A673 (cell line): Measurements from ENCODE around the gene AKIRIN1.

Experiments
- EZH2 ChIP-seq: fragments of 200-600 bp; sonication (generic); IDR thresholded peaks from 2 replicates; pipeline ENCODE4 v1.6.1; 2017; ENCODE audit warnings: borderline replicate concordance, low read depth, mild to moderate bottlenecking, mixed read lengths, antibody characterized with exemption, low read length; ENCODE audit not compliant: poor library complexity, severe bottlenecking
- TF ChIP-seq, protein P1 (sequence below): fragments of 300-800, 200-600 bp; sonication (generic); conservative IDR thresholded peaks from 2 replicates; pipeline ENCODE4 v1.5.1; 2017; ENCODE audit warnings: low read depth, mild to moderate bottlenecking, antibody characterized with exemption, low read length, moderate library complexity, mixed read lengths

DNA sequence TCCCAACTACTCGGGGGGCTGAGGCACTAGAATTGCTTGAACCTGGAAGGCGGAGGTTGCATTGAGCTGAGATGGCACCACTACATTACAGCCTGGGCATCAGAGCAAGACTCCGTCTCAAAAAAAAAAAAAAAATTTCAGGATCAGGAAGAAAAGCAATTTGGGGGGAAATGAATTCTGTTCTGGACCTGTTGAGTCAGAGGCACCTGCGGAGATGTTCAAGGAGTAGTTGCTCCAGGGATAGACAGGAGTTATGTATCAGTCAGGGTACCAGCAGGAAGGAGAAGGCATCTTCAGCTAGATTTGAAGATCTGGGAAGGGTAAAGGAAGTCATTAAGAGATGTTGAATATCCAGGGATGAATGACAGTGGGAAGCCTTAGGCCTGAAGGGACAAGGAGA, 46.5 kb upstream of the AKIRIN1 start:
- TF ChIP-seq, protein P1, sequence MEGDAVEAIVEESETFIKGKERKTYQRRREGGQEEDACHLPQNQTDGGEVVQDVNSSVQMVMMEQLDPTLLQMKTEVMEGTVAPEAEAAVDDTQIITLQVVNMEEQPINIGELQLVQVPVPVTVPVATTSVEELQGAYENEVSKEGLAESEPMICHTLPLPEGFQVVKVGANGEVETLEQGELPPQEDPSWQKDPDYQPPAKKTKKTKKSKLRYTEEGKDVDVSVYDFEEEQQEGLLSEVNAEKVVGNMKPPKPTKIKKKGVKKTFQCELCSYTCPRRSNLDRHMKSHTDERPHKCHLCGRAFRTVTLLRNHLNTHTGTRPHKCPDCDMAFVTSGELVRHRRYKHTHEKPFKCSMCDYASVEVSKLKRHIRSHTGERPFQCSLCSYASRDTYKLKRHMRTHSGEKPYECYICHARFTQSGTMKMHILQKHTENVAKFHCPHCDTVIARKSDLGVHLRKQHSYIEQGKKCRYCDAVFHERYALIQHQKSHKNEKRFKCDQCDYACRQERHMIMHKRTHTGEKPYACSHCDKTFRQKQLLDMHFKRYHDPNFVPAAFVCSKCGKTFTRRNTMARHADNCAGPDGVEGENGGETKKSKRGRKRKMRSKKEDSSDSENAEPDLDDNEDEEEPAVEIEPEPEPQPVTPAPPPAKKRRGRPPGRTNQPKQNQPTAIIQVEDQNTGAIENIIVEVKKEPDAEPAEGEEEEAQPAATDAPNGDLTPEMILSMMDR: no peak
- TF ChIP-seq EZH2: no peak
